Measurements from ENCODE around the gene CTRB1. TPM values are rescaled to one million over a fixed set of nuclear protein-coding genes. Genes with fewer than 3 reads are reported as not detected.

CTRB1 gene
- polyA plus RNA-seq, 2 of the 4 experiments (the other 2 are of a cell fraction) = not detected

DNA sequence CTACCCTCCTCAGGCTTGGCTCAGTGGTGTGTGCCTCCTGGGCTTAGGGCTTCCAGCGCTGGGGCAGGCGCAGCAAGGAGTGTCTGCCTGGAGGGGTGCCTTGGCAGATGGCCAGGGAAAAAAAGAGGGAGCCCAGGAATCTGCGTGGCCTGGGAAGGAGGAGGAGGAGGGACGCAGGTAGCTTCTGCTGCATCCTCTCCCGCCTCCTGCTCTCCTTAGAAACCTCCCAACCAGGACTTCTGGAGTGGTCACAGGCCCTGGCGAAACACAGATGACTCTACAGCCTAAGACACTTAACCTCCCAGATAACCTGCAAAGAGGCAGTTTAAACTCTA is 40.0 kb downstream of the CTRB1 start:
- FAIRE-seq (no peak), DNase-seq (ENCODE audit: low read depth in 1 of 2, low spot score in 1 of 2) (no peak), ATAC-seq (no peak)
- Histone ChIP-seq H3K27ac (no peak overlapping the region), H3K4me1 (peaks cover 61% of the 10 kb centered on the region), H3K4me2 (no peak overlapping the region), H3K4me3 (no peak overlapping the region), H3K9me3 (no peaks in the 10 kb centered on the region)
- TF ChIP-seq ZSCAN20 (CRISPR knock-in tag; IDR thresholded peaks at IDR 0.05) = no peak
- no peak for TF ChIP-seq GATA3 (IDR thresholded peaks at IDR 0.05; ENCODE audit: borderline replicate concordance)
- TF ChIP-seq CBX2 (IDR thresholded peaks at IDR 0.05; ENCODE audit: borderline replicate concordance, low read depth) = no peak
- POLR2A ChIA-PET = no interaction called here
- CTCF ChIA-PET = interaction anchor here (1.0 kb wide), 1 partner anchor 24 kb away, joined by 3 read pairs; no protein-coding TSS in a partner anchor
- 92% methylated on average over 6 of the region's 6 CpGs for WGBS (ENCODE audit: missing lambda C conversion rate)

DNA sequence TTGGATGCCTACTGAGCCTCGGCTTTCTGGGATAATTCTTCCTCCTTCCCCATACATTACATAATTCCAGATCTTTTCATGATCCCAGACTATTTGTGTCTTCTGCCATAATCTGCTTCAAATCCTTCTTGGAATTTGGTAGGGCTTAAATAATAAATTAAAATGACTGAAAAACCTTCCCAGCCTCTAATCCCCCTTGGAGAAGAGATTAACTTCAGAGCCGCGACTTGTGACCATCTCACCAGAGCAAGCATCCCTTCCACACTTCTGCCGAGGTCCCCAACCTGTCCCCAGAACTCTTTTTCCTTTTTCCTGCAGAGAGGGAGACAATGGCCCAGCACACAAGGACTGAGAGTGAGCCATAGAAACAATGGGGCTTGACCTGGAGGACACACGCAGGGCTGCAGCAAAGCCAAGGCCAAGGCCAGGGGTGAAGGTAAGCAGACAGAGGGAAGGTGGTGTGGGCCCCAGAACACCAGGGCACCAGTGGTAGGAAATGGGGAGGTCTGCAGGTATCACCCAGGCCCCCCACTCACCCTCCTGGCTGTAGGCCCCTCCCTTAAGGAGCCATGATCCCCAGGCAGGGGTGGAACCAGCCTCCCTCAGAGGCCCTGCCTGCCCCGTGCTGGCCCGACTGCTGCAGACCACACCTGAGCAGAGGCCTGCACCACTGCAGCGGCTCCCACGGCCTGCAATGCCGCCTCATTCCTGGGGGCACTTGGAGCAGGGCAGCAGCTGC is 42.2 kb downstream of the CTRB1 start:
- Histone ChIP-seq H3K27ac (no peak overlapping the region; a peak in 1 of 6 replicates), H3K9me3 (no peaks in the 10 kb centered on the region), H3K4me3 (no peak overlapping the region), H3K4me1 (peaks cover 52% of the 10 kb centered on the region), H3K4me2 (no peak overlapping the region)
- ChIA-PET POLR2A (no interaction called here), CTCF (interaction anchor here (0.9 kb wide), 1 partner anchor 26 kb away, joined by 3 read pairs; no protein-coding TSS in a partner anchor)
- no peak for TF ChIP-seq MAZ (IDR thresholded peaks at IDR 0.05; ENCODE audit: borderline replicate concordance, low read depth, low read length)
- no peak for TF ChIP-seq NFE2L2 (conservative IDR thresholded peaks at IDR 0.05; ENCODE audit: low read length)
- no peak for TF ChIP-seq CEBPB (IDR thresholded peaks at IDR 0.05)
- no peak for TF ChIP-seq NR3C1 (IDR thresholded peaks at IDR 0.05)
- no peak for TF ChIP-seq HOXB5 (CRISPR knock-in tag; IDR thresholded peaks at IDR 0.05)
- no peak for TF ChIP-seq SMC3 (IDR thresholded peaks at IDR 0.05)
- TF ChIP-seq FOSB (CRISPR knock-in tag; IDR thresholded peaks at IDR 0.05) = no peak
- TF ChIP-seq, protein P1, sequence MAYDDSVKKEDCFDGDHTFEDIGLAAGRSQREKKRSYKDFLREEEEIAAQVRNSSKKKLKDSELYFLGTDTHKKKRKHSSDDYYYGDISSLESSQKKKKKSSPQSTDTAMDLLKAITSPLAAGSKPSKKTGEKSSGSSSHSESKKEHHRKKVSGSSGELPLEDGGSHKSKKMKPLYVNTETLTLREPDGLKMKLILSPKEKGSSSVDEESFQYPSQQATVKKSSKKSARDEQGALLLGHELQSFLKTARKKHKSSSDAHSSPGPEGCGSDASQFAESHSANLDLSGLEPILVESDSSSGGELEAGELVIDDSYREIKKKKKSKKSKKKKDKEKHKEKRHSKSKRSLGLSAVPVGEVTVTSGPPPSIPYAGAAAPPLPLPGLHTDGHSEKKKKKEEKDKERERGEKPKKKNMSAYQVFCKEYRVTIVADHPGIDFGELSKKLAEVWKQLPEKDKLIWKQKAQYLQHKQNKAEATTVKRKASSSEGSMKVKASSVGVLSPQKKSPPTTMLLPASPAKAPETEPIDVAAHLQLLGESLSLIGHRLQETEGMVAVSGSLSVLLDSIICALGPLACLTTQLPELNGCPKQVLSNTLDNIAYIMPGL (CRISPR knock-in tag; IDR thresholded peaks at IDR 0.05; ENCODE audit: borderline replicate concordance) = no peak
- FAIRE-seq (no peak), DNase-seq (ENCODE audit: low read depth in 1 of 2, low spot score in 1 of 2) (no peak), ATAC-seq (no peak)
- 92% methylated on average over 10 of the region's 10 CpGs for WGBS (ENCODE audit: missing lambda C conversion rate)

DNA sequence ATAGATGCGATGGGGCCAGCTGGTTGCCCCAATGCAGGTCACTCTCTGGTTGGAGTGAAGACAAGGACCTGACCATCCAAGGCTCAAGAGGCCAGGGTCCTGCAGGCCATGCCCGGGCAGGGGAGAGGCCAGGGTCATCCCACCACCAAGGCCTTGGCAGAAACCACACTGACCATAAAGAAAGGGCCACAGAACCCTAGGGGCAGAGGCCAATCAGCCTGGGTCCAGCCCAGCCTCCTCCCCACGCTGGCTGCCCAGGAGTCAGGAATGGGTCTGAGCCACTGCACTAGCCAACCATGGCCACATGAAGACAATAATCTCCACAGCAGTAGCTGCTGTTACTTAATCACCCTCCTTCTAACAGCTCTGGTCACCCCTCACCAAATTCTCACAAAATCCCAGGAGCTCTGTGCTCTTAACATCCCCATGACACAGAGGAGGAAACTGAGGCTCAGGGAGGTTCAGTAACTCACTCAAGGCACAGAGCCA is 42.8 kb downstream of the CTRB1 start:
- Histone ChIP-seq H3K27ac (peak overlapping the region in 1 of 2 experiments; percentile 97; a peak in 1 of 6 replicates), H3K4me3 (no peak overlapping the region), H3K4me1 (peaks cover 50% of the 10 kb centered on the region), H3K4me2 (no peak overlapping the region), H3K9me3 (no peaks in the 10 kb centered on the region)
- TF ChIP-seq, protein P2, sequence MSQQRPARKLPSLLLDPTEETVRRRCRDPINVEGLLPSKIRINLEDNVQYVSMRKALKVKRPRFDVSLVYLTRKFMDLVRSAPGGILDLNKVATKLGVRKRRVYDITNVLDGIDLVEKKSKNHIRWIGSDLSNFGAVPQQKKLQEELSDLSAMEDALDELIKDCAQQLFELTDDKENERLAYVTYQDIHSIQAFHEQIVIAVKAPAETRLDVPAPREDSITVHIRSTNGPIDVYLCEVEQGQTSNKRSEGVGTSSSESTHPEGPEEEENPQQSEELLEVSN (IDR thresholded peaks at IDR 0.05; ENCODE audit: borderline replicate concordance, low read depth) = no peak
- TF ChIP-seq CBX8 (IDR thresholded peaks at IDR 0.05) (no peak), JUNB (IDR thresholded peaks at IDR 0.05) (no peak), PHF8 (IDR thresholded peaks at IDR 0.05; ENCODE audit: borderline replicate concordance, low read depth) (no peak), HOXB5 (CRISPR knock-in tag; IDR thresholded peaks at IDR 0.05) (no peak), RNF2 (IDR thresholded peaks at IDR 0.05; ENCODE audit: borderline replicate concordance, low read depth) (no peak), HOXB13 (CRISPR knock-in tag; IDR thresholded peaks at IDR 0.05; ENCODE audit: low read depth) (no peak), CHD4 (IDR thresholded peaks at IDR 0.05; ENCODE audit: borderline replicate concordance) (no peak), BHLHE40 (IDR thresholded peaks at IDR 0.05; ENCODE audit: low read depth, low read length) (no peak), HDAC2 (IDR thresholded peaks at IDR 0.05) (no peak), KDM1A (IDR thresholded peaks at IDR 0.05; ENCODE audit: low read depth) (no peak), ZNF302 (CRISPR knock-in tag; IDR thresholded peaks at IDR 0.05) (no peak)
- TF ChIP-seq, protein P3, sequence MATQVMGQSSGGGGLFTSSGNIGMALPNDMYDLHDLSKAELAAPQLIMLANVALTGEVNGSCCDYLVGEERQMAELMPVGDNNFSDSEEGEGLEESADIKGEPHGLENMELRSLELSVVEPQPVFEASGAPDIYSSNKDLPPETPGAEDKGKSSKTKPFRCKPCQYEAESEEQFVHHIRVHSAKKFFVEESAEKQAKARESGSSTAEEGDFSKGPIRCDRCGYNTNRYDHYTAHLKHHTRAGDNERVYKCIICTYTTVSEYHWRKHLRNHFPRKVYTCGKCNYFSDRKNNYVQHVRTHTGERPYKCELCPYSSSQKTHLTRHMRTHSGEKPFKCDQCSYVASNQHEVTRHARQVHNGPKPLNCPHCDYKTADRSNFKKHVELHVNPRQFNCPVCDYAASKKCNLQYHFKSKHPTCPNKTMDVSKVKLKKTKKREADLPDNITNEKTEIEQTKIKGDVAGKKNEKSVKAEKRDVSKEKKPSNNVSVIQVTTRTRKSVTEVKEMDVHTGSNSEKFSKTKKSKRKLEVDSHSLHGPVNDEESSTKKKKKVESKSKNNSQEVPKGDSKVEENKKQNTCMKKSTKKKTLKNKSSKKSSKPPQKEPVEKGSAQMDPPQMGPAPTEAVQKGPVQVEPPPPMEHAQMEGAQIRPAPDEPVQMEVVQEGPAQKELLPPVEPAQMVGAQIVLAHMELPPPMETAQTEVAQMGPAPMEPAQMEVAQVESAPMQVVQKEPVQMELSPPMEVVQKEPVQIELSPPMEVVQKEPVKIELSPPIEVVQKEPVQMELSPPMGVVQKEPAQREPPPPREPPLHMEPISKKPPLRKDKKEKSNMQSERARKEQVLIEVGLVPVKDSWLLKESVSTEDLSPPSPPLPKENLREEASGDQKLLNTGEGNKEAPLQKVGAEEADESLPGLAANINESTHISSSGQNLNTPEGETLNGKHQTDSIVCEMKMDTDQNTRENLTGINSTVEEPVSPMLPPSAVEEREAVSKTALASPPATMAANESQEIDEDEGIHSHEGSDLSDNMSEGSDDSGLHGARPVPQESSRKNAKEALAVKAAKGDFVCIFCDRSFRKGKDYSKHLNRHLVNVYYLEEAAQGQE (IDR thresholded peaks at IDR 0.05) = no peak
- TF ChIP-seq, protein P4, sequence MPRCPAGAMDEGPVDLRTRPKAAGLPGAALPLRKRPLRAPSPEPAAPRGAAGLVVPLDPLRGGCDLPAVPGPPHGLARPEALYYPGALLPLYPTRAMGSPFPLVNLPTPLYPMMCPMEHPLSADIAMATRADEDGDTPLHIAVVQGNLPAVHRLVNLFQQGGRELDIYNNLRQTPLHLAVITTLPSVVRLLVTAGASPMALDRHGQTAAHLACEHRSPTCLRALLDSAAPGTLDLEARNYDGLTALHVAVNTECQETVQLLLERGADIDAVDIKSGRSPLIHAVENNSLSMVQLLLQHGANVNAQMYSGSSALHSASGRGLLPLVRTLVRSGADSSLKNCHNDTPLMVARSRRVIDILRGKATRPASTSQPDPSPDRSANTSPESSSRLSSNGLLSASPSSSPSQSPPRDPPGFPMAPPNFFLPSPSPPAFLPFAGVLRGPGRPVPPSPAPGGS (IDR thresholded peaks at IDR 0.05) = no peak
- TF ChIP-seq, protein P5, sequence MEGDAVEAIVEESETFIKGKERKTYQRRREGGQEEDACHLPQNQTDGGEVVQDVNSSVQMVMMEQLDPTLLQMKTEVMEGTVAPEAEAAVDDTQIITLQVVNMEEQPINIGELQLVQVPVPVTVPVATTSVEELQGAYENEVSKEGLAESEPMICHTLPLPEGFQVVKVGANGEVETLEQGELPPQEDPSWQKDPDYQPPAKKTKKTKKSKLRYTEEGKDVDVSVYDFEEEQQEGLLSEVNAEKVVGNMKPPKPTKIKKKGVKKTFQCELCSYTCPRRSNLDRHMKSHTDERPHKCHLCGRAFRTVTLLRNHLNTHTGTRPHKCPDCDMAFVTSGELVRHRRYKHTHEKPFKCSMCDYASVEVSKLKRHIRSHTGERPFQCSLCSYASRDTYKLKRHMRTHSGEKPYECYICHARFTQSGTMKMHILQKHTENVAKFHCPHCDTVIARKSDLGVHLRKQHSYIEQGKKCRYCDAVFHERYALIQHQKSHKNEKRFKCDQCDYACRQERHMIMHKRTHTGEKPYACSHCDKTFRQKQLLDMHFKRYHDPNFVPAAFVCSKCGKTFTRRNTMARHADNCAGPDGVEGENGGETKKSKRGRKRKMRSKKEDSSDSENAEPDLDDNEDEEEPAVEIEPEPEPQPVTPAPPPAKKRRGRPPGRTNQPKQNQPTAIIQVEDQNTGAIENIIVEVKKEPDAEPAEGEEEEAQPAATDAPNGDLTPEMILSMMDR (IDR thresholded peaks at IDR 0.05) = no peak
- DNase-seq (ENCODE audit: low read depth in 1 of 2, low spot score in 1 of 2) = no peak
- POLR2A ChIA-PET = no interaction called here
- WGBS (ENCODE audit: missing lambda C conversion rate) = 90% methylated on average over 2 of the region's 3 CpGs
- no peak for FAIRE-seq
- ATAC-seq = no peak
- CTCF ChIA-PET = interaction anchor here (0.9 to 1.2 kb wide), 2 partner anchors 11 to 26 kb away, joined by 3 read pairs; no protein-coding TSS in a partner anchor

All from A549 (cell line).